Measurements from ENCODE around the gene CCDC57. TPM values are rescaled to one million over a fixed set of nuclear protein-coding genes. Genes with fewer than 3 reads are reported as not detected.
A peak's percentile ranks its signal among the peaks of the same experiment; 100 is the strongest.

Gene CCDC57
- polyA plus RNA-seq, 1 donor (not counting 4 experiments of a cell fraction or from before 2014, with no cell fraction given), result 19.2 TPM

DNA sequence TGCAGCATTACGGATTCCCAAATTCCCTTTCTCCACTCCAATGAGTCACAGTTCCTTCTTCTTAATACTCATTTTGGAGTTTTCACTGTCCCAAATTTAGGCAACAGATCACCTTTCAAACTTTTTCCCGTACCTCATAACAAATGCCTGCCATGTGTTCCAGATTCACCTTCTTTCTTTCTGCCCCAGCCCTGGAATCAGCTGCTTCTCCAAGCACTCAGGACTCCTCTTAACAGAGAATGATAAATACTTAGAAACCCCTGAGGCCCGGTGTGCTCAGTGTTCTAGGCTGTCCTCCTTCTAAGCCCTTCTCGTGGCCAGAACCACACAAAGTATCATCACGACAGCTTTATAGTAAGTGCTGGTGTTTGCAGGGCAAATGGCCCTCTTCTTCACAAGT, 45.9 kb upstream of the CCDC57 start:
- dilution Hi-C loops (cut with MboI; ENCODE audit: extremely low pct_ligation_motif_present, low sequenced_read_pairs), result no loop called here
- peaks cover 33% of the 10 kb centered on the region for H4K20me1 ChIP-seq (ENCODE audit: control insufficient read depth, extremely low read depth, insufficient read depth, low read length)
- H3K27ac ChIP-seq (ENCODE audit: control insufficient read depth, insufficient read depth, low read length), result no peak overlapping the region
- no peaks in the 10 kb centered on the region for H3K27me3 ChIP-seq (ENCODE audit: control insufficient read depth, extremely low read depth, insufficient read depth, low read length)
- H3K9ac ChIP-seq (ENCODE audit: control insufficient read depth, extremely low read depth, insufficient read depth, low read length), result no peak overlapping the region
- no peaks in the 10 kb centered on the region for H3K9me3 ChIP-seq (ENCODE audit: control insufficient read depth, low read depth, low read length)
- no peak overlapping the region for H3K4me2 ChIP-seq (ENCODE audit: control insufficient read depth, extremely low read depth, insufficient read depth, low read depth, low read length)
- no peak for DNase-seq (ENCODE audit: low read depth, low spot score)
- H3K4me1 ChIP-seq (ENCODE audit: control insufficient read depth, extremely low read depth, insufficient read depth, low read length), result no peaks in the 10 kb centered on the region
- no peak overlapping the region for H2AFZ ChIP-seq (ENCODE audit: control insufficient read depth, low read length)
- peaks cover 83% of the 10 kb centered on the region for H3K79me2 ChIP-seq (ENCODE audit: control insufficient read depth, insufficient read depth, low read length)
- FAIRE-seq, result no peak
- TF ChIP-seq EZH2 (IDR thresholded peaks at IDR 0.05; ENCODE audit: low read length), result no peak
- TF ChIP-seq, protein P1, sequence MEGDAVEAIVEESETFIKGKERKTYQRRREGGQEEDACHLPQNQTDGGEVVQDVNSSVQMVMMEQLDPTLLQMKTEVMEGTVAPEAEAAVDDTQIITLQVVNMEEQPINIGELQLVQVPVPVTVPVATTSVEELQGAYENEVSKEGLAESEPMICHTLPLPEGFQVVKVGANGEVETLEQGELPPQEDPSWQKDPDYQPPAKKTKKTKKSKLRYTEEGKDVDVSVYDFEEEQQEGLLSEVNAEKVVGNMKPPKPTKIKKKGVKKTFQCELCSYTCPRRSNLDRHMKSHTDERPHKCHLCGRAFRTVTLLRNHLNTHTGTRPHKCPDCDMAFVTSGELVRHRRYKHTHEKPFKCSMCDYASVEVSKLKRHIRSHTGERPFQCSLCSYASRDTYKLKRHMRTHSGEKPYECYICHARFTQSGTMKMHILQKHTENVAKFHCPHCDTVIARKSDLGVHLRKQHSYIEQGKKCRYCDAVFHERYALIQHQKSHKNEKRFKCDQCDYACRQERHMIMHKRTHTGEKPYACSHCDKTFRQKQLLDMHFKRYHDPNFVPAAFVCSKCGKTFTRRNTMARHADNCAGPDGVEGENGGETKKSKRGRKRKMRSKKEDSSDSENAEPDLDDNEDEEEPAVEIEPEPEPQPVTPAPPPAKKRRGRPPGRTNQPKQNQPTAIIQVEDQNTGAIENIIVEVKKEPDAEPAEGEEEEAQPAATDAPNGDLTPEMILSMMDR (optimal IDR thresholded peaks at IDR 0.05 in 1 of 3, IDR thresholded peaks at IDR 0.05 in 1 of 3, conservative IDR thresholded peaks at IDR 0.05 in 1 of 3; ENCODE audit: extremely low read depth in 1 of 3, insufficient read depth in 2 of 3, low read length in 3 of 3), result no peak
- peaks cover 46 to 62% of the 10 kb centered on the region in 2 experiments for H3K36me3 ChIP-seq (ENCODE audit: control insufficient read depth in 2 of 2, extremely low read depth in 1 of 2, insufficient read depth in 2 of 2, low read length in 2 of 2)
- peaks cover 2% of the 10 kb centered on the region for H3K9me1 ChIP-seq (ENCODE audit: control insufficient read depth, extremely low read depth, insufficient read depth, low read length)
- H3K4me3 ChIP-seq (ENCODE audit: control insufficient read depth in 2 of 3, extremely low read depth in 1 of 3, insufficient read depth in 2 of 3, low read depth in 1 of 3, low read length in 3 of 3), result no peak overlapping the region

DNA sequence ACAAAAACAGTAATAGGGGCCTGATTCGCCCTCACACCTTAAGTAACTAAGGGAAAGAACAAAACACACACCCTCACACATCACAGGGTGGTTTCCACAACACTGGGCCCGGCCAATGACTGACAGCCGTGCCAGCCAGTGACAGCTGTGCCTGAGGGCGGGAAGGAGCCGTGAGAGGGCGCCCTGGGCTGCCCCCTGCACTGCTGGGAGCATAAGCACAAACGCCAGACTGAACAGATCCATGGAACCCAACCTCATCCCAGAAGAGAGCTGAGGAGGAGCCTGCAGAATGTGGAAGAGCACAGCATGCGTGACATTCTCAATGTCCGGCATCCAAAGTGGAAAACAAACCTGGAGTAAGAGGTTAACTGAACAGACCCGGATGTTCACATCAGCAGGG, 44.8 kb upstream of the CCDC57 start:
- TF ChIP-seq, protein P1 (optimal IDR thresholded peaks at IDR 0.05 in 1 of 3, IDR thresholded peaks at IDR 0.05 in 1 of 3, conservative IDR thresholded peaks at IDR 0.05 in 1 of 3; ENCODE audit: extremely low read depth in 1 of 3, insufficient read depth in 2 of 3, low read length in 3 of 3), result peak in 1 of 3 experiments; percentile 42
- TF ChIP-seq EZH2 (IDR thresholded peaks at IDR 0.05; ENCODE audit: low read length), result no peak
- peaks cover 83% of the 10 kb centered on the region for H3K79me2 ChIP-seq (ENCODE audit: control insufficient read depth, insufficient read depth, low read length)
- no peak overlapping the region for H3K27ac ChIP-seq (ENCODE audit: control insufficient read depth, insufficient read depth, low read length)
- dilution Hi-C loops (cut with MboI; ENCODE audit: extremely low pct_ligation_motif_present, low sequenced_read_pairs), result no loop called here
- H3K9me1 ChIP-seq (ENCODE audit: control insufficient read depth, extremely low read depth, insufficient read depth, low read length), result peaks cover 2% of the 10 kb centered on the region
- no peaks in the 10 kb centered on the region for H3K9me3 ChIP-seq (ENCODE audit: control insufficient read depth, low read depth, low read length)
- peaks cover 36% of the 10 kb centered on the region for H4K20me1 ChIP-seq (ENCODE audit: control insufficient read depth, extremely low read depth, insufficient read depth, low read length)
- H3K4me1 ChIP-seq (ENCODE audit: control insufficient read depth, extremely low read depth, insufficient read depth, low read length), result no peaks in the 10 kb centered on the region
- no peaks in the 10 kb centered on the region for H3K27me3 ChIP-seq (ENCODE audit: control insufficient read depth, extremely low read depth, insufficient read depth, low read length)
- no peak for FAIRE-seq
- DNase-seq (ENCODE audit: low read depth, low spot score), result no peak
- H3K36me3 ChIP-seq (ENCODE audit: control insufficient read depth in 2 of 2, extremely low read depth in 1 of 2, insufficient read depth in 2 of 2, low read length in 2 of 2), result peaks cover 49 to 66% of the 10 kb centered on the region in 2 experiments
- H2AFZ ChIP-seq (ENCODE audit: control insufficient read depth, low read length), result no peak overlapping the region
- H3K4me2 ChIP-seq (ENCODE audit: control insufficient read depth, extremely low read depth, insufficient read depth, low read depth, low read length), result no peak overlapping the region
- no peak overlapping the region for H3K4me3 ChIP-seq (ENCODE audit: control insufficient read depth in 2 of 3, extremely low read depth in 1 of 3, insufficient read depth in 2 of 3, low read depth in 1 of 3, low read length in 3 of 3)
- H3K9ac ChIP-seq (ENCODE audit: control insufficient read depth, extremely low read depth, insufficient read depth, low read length), result no peak overlapping the region

Measured in keratinocyte (primary cell).